HL-60/S4 treated with retinoic acid at 250 ng/mL for 4 days and 3 days (cell line): ENCODE results near the gene PCDHB11.
"Not testable (repeated sequence)": the region's sequence is repeated elsewhere in the genome, so short reads cannot be mapped to it uniquely, and the experiment has no call there.

ENCODE experiments used
- in situ Hi-C: fragments of 300-500 bp; cut with MboI; formaldehyde crosslinking; loops from 2 replicates; pipeline ENCODE4 v1.7.0; 2022; ENCODE audit warnings: low sequenced_read_pairs

PCDHB11 gene

GRCh38 chr5:141199359-141200235, at the start of gene PCDHB11:
PCDHB11 (plus strand) TSS chr5:141199627; CDS start chr5:141199775, 148 bp downstream.
- in situ Hi-C loops, result loop anchor here (25.0 kb wide), 1 partner anchor 363 kb away; no protein-coding TSS in a partner anchor

DNA sequence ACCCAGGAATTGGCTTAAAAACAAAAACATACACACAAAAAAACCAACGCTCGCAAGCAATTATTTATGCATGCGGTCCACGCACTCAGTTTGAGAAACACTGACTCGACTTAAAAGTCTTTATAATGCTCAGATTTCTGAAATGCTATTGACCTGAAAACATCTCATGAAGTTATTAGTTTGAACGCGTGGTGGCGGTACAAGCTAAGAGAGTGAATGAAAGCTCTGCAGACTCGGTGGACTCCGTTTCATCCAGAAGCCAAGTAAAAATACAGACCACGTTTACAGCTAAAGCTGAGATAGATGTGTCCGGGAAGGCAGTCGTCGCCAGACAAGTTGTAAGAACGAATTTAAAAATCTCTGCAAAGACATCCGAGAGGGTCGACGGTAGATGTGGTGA, 49.6 kb upstream of the PCDHB11 start, which contains the start of gene PCDHB6:
Gene PCDHB6, plus strand, starts transcription at position 246 of the 400 bp plus-strand sequence. CDS start 201 bp downstream, outside the sequence.
- in situ Hi-C loops, result no loop called here

GRCh38 chr5:141150224-141150992, 49.0 kb upstream of the PCDHB11 start:
- in situ Hi-C loops, result no loop called here

DNA sequence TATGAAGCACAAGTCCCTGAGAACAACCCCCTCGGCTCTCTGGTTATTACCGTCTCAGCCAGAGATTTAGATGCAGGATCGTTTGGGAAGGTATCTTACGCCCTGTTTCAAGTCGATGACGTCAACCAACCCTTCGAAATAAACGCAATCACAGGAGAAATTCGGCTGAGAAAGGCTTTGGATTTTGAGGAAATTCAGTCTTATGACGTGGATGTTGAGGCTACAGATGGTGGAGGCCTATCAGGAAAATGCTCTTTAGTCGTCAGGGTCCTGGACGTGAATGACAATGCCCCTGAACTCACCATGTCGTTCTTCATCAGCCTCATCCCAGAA, 48.5 kb upstream of the PCDHB11 start:
- in situ Hi-C loops, result no loop called here

DNA sequence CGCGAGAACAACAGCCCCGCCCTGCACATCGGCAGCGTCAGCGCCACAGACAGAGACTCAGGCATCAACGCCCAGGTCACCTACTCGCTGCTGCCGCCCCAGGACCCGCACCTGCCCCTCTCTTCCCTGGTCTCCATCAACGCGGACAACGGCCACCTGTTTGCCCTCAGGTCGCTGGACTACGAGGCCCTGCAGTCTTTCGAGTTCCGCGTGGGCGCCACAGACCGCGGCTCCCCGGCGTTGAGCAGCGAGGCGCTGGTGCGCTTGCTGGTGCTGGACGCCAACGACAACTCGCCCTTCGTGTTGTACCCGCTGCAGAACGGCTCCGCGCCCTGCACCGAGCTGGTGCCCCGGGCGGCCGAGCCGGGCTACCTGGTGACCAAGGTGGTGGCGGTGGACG, 47.8 kb upstream of the PCDHB11 start:
- in situ Hi-C loops, result not testable (repeated sequence)

- in situ Hi-C loops, result not testable (repeated sequence)
These were observed 47.3 kb upstream of the PCDHB11 start for GRCh38 chr5:141152096-141152495.

GRCh38 chr5:141155540-141156374, 43.7 kb upstream of the PCDHB11 start:
- in situ Hi-C loops, result no loop called here

DNA sequence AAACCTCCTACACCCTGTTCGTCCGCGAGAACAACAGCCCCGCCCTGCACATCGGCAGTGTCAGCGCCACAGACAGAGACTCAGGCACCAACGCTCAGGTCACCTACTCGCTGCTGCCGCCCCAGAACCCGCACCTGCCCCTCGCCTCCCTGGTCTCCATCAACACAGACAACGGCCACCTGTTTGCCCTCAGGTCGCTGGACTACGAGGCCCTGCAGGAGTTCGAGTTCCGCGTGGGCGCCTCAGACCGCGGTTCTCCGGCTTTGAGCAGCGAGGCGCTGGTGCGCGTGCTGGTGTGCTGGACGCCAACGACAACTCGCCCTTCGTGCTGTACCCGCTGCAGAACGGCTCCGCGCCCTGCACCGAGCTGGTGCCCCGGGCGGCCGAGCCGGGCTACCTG, 42.1 kb upstream of the PCDHB11 start:
- in situ Hi-C loops, result not testable (repeated sequence)

GRCh38 chr5:141157901-141158300, 41.5 kb upstream of the PCDHB11 start:
- in situ Hi-C loops, result not testable (repeated sequence)

- in situ Hi-C loops, result no loop called here
These were observed 26.8 kb upstream of the PCDHB11 start, which contains the start of gene PCDHB7 for GRCh38 chr5:141172381-141173204. PCDHB7 (plus strand) TSS chr5:141172644; CDS start chr5:141172836, 192 bp downstream.

GRCh38 chr5:141174291-141175104, 24.9 kb upstream of the PCDHB11 start:
- in situ Hi-C loops, result loop anchor here (25.0 kb wide), 1 partner anchor 388 kb away; no protein-coding TSS in a partner anchor

DNA sequence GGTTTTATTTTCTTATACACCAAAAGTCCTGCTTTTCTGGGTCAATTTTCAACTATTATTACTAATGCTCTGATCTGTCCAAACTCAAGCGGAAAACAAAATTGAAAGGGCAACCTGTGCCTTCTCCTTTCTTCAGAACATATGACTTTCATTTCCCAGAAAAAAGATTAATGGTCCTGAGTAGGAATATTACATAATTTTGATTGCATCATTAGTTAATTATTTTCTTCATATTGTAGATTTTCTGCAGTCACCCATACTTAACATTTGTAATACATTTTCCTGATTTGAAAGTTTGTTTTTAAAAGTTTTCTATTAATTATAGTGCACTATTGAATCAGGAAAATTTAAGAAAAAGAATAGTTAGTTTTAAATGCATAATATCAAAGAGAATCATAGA, 23.5 kb upstream of the PCDHB11 start:
- in situ Hi-C loops, result loop anchor here (25.0 kb wide), 1 partner anchor 386 kb away; no protein-coding TSS in a partner anchor

DNA sequence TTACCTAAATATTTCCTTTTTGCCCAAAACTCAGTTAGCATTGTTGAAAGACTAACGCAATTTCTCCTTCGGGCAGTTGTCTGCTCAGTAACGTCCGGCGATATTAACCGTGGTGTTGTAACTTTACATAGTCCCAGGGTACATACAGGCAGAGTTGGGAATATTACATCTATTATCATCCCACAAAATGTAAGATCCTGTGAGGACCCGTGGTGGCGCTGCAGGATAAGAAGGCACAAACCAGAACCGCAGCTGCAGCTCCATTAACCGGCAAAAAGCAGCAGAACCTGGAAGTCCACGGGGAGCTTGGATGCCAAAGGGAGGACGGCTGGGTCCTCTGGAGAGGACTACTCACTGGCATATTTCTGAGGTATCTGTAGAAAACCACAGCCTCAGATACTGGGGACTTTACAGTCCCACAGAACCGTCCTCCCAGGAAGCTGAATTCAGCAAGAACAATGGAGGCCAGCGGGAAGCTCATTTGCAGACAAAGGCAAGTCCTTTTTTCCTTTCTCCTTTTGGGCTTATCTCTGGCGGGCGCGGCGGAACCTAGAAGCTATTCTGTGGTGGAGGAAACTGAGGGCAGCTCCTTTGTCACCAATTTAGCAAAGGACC, 21.7 kb upstream of the PCDHB11 start, which contains the start of gene PCDHB8:
Gene PCDHB8, plus strand, starts transcription at position 214 of the 615 bp plus-strand sequence. Its CDS starts 245 bp downstream, at position 459.
- in situ Hi-C loops, result loop anchor here (25.0 kb wide), 1 partner anchor 385 kb away; no protein-coding TSS in a partner anchor

- in situ Hi-C loops, result loop anchor here (25.0 kb wide), 1 partner anchor 383 kb away; no protein-coding TSS in a partner anchor
These were observed 20.1 kb upstream of the PCDHB11 start for GRCh38 chr5:141179371-141179770.

DNA sequence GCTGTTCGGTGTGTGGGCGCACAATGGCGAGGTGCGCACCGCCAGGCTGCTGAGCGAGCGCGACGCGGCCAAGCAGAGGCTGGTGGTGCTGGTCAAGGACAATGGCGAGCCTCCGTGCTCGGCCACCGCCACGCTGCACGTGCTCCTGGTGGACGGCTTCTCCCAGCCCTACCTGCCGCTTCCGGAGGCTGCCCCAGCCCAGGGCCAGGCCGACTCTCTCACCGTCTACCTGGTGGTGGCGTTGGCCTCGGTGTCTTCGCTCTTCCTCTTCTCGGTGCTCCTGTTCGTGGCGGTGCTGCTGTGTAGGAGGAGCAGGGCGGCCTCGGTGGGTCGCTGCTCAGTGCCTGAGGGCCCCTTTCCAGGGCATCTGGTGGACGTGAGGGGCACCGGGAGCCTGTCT, 19.6 kb upstream of the PCDHB11 start:
- in situ Hi-C loops, result loop anchor here (25.0 kb wide), 1 partner anchor 382 kb away; no protein-coding TSS in a partner anchor

GRCh38 chr5:141180313-141180712, 19.1 kb upstream of the PCDHB11 start:
- in situ Hi-C loops, result loop anchor here (25.0 kb wide), 1 partner anchor 382 kb away; no protein-coding TSS in a partner anchor

DNA sequence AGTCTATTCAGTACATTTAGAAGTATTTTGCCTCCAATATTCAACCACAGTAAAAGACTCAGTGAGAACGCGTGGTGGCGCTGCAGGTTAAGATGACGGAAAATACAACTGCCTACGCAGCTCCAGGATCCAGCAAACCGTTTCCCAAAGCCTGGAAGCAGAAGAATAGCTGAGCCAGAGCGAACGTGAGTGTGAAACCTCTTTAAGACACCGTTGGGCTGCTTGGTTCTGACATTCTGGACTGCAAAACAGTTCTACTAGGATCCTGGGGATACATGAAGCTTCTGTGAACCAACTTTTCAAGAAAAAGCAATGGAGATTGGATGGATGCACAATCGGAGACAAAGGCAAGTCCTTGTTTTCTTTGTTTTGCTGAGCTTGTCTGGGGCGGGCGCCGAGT, 17.2 kb upstream of the PCDHB11 start, which contains the start of gene PCDHB16:
Gene PCDHB16, plus strand, starts transcription at position 140 of the 400 bp plus-strand sequence. Its CDS starts 173 bp downstream, at position 313.
- in situ Hi-C loops, result loop anchor here (25.0 kb wide), 1 partner anchor 380 kb away; no protein-coding TSS in a partner anchor
